ENCODE results near the gene SOS2. TPM values are rescaled to one million over a fixed set of nuclear protein-coding genes. Genes with fewer than 3 reads are reported as not detected.

The SOS2 gene
- total and polyA plus RNA-seq, 2 of the 8 experiments (the other 6 are each of a cell fraction or from before 2014, with no cell fraction given), result 2.8 to 12.7 TPM

DNA sequence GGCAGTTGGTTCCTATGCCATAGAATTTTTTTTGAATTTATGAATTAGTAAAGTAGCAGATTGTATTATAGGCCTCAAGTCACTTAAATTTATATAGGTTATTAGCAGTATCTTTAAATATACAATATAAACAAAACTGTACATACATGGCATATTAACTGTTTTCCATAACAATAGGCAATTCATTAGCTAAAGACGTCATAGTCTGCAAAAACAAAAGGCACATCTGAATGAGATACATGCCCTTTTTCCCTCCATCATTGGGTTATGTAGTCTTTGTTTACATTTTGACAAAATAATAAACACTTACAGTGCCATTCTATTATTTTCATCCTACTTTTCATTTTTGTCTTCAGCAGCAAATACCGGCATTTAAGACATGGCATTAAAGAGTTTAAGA, 113.9 kb downstream of the SOS2 start:
- ChIA-PET CTCF (ENCODE audit: partially characterized antibody) (interaction anchor here (0.6 to 0.9 kb wide), 3 partner anchors 11 to 418 kb away, joined by 3 to 4 read pairs (median 3); no protein-coding TSS in a partner anchor), POLR2A (ENCODE audit: partially characterized antibody) (interaction anchor here (1.1 to 3.4 kb wide), 9 partner anchors 8 to 265 kb away, joined by 3 to 27 read pairs (median 6); partner anchors contain the start of genes ARF6, NEMF and SOS2)
- FAIRE-seq, result no peak
- TF ChIP-seq BCL11A (IDR thresholded peaks at IDR 0.05; ENCODE audit: low read depth in 2 of 2, low read length in 2 of 2) (no peak), JUN (IDR thresholded peaks at IDR 0.05; ENCODE audit: low read depth, low read length) (no peak), GTF2F1 (IDR thresholded peaks at IDR 0.05; ENCODE audit: borderline replicate concordance, low read depth, low read length) (no peak), POLR2AphosphoS5 (IDR thresholded peaks at IDR 0.05; ENCODE audit: low read depth, low read length) (no peak)

More for the DNA sequence above, 113.9 kb downstream of the SOS2 start:
- H4K20me1 ChIP-seq (replicated peaks in 1 of 2; ENCODE audit: control insufficient read depth in 1 of 2, insufficient read depth in 2 of 2, low read length in 2 of 2), result peaks cover 0 to 2% of the 10 kb centered on the region in 2 experiments
- DNase-seq (ENCODE audit: low read depth in 1 of 2, low spot score in 2 of 2), result no peak
- no peak overlapping the region for H3K9ac ChIP-seq (replicated peaks in 1 of 4; ENCODE audit: extremely low read depth in 1 of 4, low read depth in 3 of 4, low read length in 3 of 4)
- H3K23ac ChIP-seq (ENCODE audit: insufficient read length), result no peak overlapping the region
- no peak overlapping the region for H2AK5ac ChIP-seq (ENCODE audit: low read depth, low read length)
- no peak overlapping the region for H4K91ac ChIP-seq (replicated peaks; ENCODE audit: insufficient read length, low read length)
- no peak overlapping the region for H4K8ac ChIP-seq (ENCODE audit: extremely low read depth, insufficient read depth, low read length)
- H2AFZ ChIP-seq (ENCODE audit: low read length), result no peak overlapping the region
- peaks cover 8 to 23% (median 15%) of the 10 kb centered on the region in 4 experiments for H3K36me3 ChIP-seq (ENCODE audit: control insufficient read depth in 2 of 4, insufficient read depth in 4 of 4, low read length in 3 of 4)
- H2BK20ac ChIP-seq (ENCODE audit: low read length), result no peak overlapping the region
- H3K79me2 ChIP-seq (ENCODE audit: control insufficient read depth in 1 of 2, insufficient read depth in 2 of 2, low read length in 2 of 2), result peaks cover 0 to 19% of the 10 kb centered on the region in 2 experiments; a peak in 3 of 4 replicates
- H3K27me3 ChIP-seq (replicated peaks in 1 of 4; ENCODE audit: control insufficient read depth in 3 of 4, extremely low read depth in 1 of 4, insufficient read depth in 3 of 4, low read length in 3 of 4), result no peaks in the 10 kb centered on the region
- no peak overlapping the region for H3K4me3 ChIP-seq (ENCODE audit: extremely low read depth in 1 of 4, insufficient read depth in 2 of 4, low read depth in 3 of 4, low read length in 4 of 4)
- H2BK5ac ChIP-seq (ENCODE audit: low read depth, low read length), result no peak overlapping the region
- no peak overlapping the region for H2BK15ac ChIP-seq (ENCODE audit: low read length)
- H3K27ac ChIP-seq (ENCODE audit: low read depth, low read length), result no peak overlapping the region
- no peak overlapping the region for H3K18ac ChIP-seq (ENCODE audit: extremely low read depth, low read length)
- no peaks in the 10 kb centered on the region for H3K9me3 ChIP-seq (ENCODE audit: insufficient read depth in 2 of 2, low read depth in 1 of 2, low read length in 1 of 2)
- no peak overlapping the region for H4K5ac ChIP-seq (ENCODE audit: insufficient read length, low read depth, low read length)
- no peak overlapping the region for H2BK12ac ChIP-seq (ENCODE audit: low read depth, low read length)
- 78% methylated on average over 2 of the region's 2 CpGs; no CpG with 5 or more reads in 1 of the 2 experiments for WGBS, 2 experiments (ENCODE audit: extremely low coverage in 1 of 2, insufficient coverage in 1 of 2, insufficient read length in 1 of 2, insufficient replicate concordance in 2 of 2, low coverage in 1 of 2, low lambda C conversion rate in 2 of 2, missing lambda C conversion rate in 1 of 2)
- H3K79me1 ChIP-seq (ENCODE audit: low read depth, low read length), result no peaks in the 10 kb centered on the region; the same call in 1 of the 2 replicates
- H3K14ac ChIP-seq (ENCODE audit: insufficient read length), result no peak overlapping the region
- H2BK120ac ChIP-seq (replicated peaks; ENCODE audit: low read depth, low read length), result no peak overlapping the region
- H3K4ac ChIP-seq (replicated peaks; ENCODE audit: insufficient read length, low read depth, low read length), result no peak overlapping the region
- no peak overlapping the region for H3K56ac ChIP-seq (replicated peaks; ENCODE audit: insufficient read length, low read depth, low read length)
- no peak overlapping the region for H3K4me2 ChIP-seq (ENCODE audit: insufficient read depth in 1 of 2, low read depth in 2 of 2, low read length in 2 of 2)
- peaks cover 0 to 6% (median 3%) of the 10 kb centered on the region in 4 experiments; a peak in 3 of 7 replicates for H3K4me1 ChIP-seq (replicated peaks in 1 of 4; ENCODE audit: control insufficient read depth in 3 of 4, insufficient read depth in 4 of 4, low read length in 3 of 4)
- H3K23me2 ChIP-seq (ENCODE audit: low read depth, low read length), result no peaks in the 10 kb centered on the region; the same call in 1 of the 2 replicates

Data from H1 (cell line).